GM12875 (cell line): ENCODE data around the gene FSD1.
"Not testable (repeated sequence)": the region's sequence is repeated elsewhere in the genome, so short reads cannot be mapped to it uniquely, and the experiment has no call there.

Experiments
- H3K4me3 ChIP-seq: one replicate; pipeline ENCODE4 v1.5.1; 2011; ENCODE audit warnings: low read depth, low read length, control low read depth
- CTCF ChIP-seq: IDR thresholded peaks from 2 replicates; pipeline ENCODE4 v1.5.1; 2011; ENCODE audit warnings: low read depth, mild to moderate bottlenecking, control low read depth, inconsistent platforms, low read length, moderate library complexity, borderline replicate concordance; ENCODE audit not compliant: insufficient read depth

FSD1 gene

GRCh38 chr19:4278419-4279266, 25.8 kb upstream of the FSD1 start, which contains the start of gene SHD:
SHD (plus strand) TSS chr19:4279266; CDS start chr19:4280064, 798 bp downstream.
- no peak within 1 kb of the TSS for H3K4me3 ChIP-seq
- no peak for TF ChIP-seq CTCF

GRCh38 chr19:4279267-4279529, 25.2 kb upstream of the FSD1 start:
- no peak overlapping the region for H3K4me3 ChIP-seq
- no peak for TF ChIP-seq CTCF

- no peak for TF ChIP-seq CTCF
- no peak overlapping the region for H3K4me3 ChIP-seq
These were observed 24.6 kb upstream of the FSD1 start for GRCh38 chr19:4279530-4280422.

- no peak for TF ChIP-seq CTCF
- no peak overlapping the region for H3K4me3 ChIP-seq
These were observed 20.0 kb upstream of the FSD1 start for GRCh38 chr19:4284176-4284958.

GRCh38 chr19:4284974-4285373, 19.4 kb upstream of the FSD1 start:
- H3K4me3 ChIP-seq, result no peak overlapping the region
- no peak for TF ChIP-seq CTCF

- H3K4me3 ChIP-seq, result not testable (repeated sequence)
These were observed 18.3 kb upstream of the FSD1 start for GRCh38 chr19:4286141-4286540.

GRCh38 chr19:4288091-4288777, 16.2 kb upstream of the FSD1 start:
- H3K4me3 ChIP-seq, result no peak overlapping the region

More at GRCh38 chr19:4288091-4288777, 16.2 kb upstream of the FSD1 start:
- no peak for TF ChIP-seq CTCF
